GM18909 (cell line): ENCODE data around the gene APC2.

Experiments used
- ATAC-seq: cut with Tn5 transposase; IDR thresholded peaks from one replicate; pipeline ENCODE4 v1.9.1; 2021; ENCODE audit warnings: mild to moderate bottlenecking; ENCODE audit not compliant: unreplicated experiment, poor library complexity

Gene APC2

DNA sequence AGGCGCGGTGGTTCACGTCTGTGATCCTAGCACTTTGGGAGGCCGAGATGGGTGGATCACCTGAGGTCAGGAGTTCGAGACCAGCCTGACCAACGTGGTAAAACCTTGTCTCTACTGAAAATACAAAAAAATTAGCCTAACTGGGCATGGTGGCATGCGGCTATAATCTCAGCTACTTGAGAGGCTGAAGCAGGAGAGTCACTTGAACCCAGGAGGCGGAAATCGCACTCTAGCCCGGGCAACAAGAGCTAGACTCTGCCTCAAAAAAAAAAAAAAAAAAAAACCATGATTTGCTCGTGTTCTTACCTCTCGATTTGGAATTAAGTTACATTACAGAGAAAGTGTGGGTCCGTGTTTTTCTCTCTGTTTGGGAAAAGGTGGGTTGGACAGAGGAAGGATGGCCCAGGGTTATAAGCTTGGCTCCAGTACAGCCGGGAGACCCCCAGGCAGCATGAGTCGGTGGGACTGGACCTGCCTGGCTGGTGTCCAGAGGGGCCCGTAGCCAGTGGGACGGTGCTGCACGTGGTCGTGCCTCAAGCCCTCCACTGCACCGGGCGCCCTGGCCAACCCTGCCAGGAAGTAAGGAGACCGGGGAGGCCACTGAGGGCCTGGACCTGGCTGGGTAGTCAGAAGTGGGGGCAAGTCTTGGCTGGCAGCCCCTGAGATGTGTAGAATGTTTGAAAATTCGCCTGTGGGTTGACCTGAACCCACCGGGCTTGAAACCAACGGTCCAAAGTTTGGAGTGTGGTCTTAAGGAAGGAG lies 8.1 kb upstream of the APC2 start:
- no peak for ATAC-seq

DNA sequence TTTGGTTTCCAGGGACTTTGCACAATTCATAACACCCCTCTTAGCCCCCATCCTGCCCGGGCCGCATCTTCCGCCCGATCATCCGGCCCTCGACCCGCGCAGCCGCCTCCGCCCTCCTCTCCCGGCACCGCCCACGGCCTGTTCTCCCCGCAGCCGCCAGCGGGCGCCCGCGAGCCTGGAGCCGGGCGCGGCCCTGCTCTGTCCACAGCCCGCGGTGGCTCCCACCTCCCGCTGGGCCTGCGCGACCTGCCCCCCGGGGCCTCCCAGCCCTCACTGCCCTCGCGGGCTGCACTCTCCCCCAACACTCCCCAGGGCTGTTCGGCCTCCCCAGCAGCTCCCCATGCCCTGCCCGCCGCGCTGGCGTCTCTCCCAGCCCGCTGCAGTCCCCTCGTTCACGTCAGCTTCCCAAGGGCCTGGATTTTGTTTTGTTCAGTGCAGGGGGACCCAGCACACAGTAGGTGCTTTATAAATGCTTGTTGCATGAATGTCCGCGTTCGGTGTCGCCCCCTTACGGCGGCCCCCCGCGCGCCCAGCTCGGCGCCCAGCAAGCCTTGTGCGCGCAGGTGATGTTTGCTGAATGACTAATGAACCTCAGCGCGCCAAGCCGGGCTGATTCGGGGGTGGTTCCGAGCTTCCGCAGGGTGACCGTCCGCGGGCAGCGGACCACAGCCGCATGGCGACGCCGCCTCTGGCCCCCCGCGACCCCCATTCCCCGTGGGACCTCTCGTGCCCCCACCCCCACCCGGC lies 4.6 kb upstream of the APC2 start:
- ATAC-seq: peak; percentile 74

DNA sequence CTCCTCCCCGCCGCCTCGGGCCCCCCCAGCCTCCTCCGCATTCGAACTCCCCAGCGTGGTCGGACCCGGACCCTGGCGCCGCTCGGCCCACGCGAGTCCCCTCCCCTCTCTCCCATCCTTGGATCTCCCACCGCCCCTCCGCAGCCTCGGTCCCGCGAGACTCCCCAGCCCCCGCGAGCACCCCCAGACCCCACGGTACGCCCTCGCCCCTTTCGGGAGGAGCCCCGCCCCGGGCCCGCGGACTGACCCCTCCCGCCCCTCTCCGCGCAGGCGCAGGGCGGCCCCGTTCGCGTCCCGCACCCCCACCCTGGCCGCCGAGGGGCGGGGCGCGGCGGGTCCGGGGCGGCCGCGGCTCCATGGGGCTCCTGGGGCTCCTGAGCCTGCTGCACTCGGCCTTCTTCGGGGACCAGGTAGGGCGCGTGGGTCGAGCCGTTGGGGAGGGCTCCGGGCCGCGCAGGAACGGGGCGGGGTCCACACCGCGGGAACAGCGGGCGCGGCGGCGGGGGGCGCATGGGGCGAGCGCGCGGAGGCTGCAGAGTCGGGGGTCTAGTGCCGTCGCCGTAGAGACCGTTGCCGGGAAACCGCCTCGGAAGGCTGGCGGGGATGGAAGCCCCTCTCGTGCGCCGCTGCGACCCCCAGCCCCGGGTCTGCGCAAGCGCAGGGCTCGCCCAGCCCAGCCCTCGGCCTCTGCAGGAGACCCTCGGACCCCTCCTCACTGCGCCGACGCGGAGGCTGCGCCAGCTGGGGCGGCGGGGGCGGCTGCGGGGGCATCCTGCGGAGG lies 3.8 kb upstream of the APC2 start:
- ATAC-seq: no peak

DNA sequence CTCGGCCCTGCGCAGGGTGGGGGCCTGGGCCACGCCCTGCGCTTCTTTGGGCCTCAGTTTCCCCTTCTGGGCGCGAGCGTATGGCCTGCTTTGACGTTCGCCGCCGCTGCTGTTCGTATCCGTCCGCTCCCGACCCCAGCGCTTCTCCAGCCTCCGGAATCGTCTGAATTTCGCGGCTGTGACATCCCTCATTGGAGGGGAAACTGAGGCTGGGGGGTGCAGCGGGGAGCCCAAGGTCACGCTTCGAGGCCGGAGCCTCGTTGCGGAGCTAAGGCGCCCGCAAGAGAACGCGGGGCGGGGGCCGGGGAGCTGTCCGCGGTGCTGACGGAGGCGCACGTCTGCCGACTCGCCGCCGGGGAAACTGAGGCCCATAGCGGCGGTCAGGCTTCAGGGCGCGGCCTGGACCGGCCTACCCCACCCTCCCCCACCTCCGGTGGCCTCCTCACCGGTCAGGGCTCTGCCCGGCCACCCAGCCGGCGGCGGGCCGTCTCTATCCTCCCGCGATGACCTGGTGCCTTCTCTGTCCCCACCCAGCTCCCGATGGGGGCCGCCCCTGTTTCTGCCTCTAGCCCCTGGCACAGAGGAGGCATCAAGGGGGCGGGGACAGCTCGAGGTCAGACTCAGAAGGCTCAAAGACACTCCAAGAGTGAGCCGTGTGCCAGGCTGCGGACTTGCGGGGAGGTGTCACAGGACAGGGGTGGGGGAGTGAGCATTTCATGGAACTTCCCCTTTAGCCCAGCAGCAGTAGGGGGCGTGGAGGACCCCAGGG lies 3.0 kb upstream of the APC2 start:
- no peak for ATAC-seq

DNA sequence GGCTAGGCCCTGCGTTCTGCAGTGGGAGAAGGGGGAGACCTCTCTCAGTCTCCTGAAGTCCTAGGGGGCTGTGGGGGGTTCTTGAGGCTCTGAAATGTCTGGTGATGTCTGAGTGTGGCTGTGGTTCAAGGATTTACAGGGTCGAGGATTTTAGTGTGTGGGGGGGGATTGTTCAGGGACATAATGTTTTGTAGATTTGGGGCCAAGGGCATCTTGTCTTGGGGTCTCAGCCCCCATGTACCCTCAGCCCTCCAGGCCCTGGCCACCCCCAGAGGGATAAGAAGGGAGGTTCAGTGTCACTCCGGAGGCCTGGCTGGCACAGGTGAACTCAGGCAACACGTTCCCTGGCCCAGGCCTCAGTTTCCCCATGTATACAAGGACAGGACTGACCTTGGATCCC lies 2.4 kb upstream of the APC2 start:
- no peak for ATAC-seq

DNA sequence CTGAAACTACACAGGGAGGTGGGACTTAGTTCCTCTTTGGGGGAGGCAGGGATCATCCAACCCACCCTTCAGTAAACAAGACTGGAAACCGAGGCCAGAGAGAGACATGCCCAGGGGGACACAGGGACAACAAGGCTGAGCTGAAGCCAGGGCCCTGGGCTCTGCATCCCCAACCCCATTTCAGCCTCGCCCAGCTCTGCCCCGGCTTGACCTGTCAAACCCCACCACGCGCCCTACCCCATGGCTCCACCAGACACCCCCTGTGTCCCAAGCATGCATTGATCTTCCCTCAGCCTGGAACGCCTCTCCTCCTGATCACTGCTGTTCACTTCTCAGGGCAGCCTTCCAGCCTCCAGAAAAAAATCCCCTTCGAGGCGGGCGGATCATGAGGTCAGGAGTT lies 2.0 kb upstream of the APC2 start:
- ATAC-seq: no peak

DNA sequence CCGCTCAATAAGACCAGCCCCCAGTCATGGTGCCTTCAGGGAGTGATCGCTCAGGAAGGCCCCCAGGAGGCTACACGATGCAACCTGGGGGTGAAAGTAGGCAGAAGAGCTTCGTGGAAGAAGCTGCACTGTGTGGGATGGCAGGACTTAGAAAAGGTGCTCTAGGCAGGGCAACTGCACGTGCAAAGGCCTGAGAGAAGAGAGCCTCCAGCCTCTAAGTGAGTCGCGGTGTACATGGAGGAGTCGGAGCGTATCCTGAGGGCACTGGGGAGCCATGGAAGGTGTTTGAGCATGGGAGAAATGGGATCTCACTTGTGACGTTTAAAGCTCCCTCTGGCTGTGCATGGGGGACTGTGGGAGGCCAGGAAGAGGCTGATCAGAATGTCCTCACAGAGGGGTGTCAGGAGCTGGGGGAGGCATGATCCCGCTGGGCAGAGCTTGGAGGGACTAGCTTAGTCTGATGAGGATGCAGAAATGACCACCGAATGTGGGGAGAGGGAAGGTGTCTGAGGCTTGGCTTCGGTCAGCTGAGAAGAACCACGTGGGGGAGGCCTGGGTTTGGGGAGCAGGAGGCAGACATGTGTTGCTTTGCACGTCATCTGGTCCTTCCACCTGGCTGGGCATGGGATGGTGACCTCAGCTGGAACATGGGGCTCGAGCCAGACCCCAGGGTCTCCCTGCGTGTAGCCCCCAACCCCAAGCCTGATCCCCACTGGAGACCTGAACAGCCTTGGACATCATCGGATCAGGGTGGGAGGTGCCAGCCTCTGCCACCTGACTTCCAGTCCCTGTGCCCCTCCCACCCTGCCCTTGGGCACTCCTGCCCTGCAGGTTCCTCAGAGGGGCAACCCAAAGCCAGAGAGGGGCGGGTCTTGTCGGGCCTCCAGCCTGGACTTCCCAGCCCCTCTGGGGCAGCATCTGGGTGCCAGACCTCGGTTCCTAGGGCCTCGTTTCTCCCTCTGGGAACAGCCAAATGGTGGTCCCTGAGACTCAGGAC lies 1.1 kb downstream of the APC2 start:
- no peak for ATAC-seq

DNA sequence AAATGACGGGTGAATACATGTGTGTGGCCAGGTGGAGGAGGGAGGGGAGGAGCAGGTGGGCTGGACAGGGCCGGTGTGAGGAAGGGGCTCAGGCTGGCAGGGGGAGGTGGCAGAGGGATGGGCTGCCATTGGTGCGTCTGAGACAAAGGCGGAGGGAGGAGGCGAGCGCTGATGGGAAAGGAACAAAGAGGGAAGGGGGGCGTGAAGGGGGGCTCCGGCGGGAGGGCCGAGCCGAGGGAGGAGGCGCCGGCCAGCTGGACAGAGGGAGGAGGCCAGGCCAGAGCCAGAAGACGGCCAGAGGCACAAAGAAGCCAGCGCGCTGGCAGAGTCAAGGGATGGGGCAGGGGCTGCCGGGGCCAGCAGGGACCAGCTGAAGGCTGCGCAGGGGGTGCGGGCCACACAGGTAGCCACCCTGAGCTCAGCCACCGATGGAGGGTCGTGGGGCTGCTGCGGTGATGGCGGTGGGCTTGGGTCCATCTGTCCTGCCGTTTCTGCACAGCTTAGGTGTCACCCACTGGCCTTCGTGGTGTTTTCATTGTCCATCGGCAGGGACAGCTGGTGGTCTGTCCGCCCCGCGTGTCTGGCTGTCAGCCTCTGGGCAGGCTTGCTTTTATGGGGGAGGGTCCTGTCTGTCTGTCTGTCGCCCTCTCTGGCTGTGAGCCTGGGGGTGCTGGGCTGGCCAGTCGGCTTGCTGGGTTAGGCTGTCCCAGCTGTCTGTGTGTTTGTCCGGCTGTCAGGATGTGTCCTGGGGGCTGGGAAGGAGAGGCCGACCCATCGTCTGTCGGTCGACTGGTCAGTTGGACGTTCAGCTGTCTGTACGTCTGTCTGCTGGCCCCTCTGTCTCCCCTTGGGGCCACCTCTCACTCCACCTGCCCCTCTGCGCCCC lies 2.2 kb downstream of the APC2 start:
- ATAC-seq: no peak

DNA sequence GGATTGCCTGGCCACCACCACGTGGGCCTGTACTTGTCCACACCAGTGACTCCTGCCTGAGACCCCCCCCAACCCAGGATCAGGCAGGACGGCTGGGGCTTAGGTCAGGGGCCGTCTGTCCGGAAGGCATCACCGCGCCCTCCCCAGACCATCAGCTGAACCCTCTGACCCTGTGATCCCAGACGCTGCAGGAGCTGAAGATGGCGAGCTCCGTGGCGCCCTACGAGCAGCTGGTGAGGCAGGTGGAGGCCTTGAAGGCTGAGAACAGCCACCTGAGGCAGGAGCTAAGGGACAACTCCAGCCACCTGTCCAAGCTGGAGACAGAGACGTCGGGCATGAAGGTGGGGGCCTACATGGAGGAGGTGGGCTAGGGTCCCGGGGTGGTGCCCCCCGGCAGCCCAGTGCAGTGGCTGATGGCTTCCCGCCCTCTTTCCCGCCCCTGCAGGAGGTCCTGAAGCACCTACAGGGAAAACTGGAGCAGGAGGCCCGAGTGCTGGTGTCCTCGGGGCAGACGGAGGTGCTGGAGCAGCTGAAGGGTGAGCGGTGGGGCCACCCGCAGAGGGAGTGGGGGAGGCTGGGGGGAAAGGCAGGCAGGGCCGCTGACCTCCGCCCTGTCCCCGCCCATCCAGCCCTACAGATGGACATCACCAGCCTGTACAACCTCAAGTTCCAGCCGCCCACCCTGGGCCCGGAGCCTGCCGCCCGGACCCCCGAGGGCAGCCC lies 3.0 kb downstream of the APC2 start:
- ATAC-seq: no peak

DNA sequence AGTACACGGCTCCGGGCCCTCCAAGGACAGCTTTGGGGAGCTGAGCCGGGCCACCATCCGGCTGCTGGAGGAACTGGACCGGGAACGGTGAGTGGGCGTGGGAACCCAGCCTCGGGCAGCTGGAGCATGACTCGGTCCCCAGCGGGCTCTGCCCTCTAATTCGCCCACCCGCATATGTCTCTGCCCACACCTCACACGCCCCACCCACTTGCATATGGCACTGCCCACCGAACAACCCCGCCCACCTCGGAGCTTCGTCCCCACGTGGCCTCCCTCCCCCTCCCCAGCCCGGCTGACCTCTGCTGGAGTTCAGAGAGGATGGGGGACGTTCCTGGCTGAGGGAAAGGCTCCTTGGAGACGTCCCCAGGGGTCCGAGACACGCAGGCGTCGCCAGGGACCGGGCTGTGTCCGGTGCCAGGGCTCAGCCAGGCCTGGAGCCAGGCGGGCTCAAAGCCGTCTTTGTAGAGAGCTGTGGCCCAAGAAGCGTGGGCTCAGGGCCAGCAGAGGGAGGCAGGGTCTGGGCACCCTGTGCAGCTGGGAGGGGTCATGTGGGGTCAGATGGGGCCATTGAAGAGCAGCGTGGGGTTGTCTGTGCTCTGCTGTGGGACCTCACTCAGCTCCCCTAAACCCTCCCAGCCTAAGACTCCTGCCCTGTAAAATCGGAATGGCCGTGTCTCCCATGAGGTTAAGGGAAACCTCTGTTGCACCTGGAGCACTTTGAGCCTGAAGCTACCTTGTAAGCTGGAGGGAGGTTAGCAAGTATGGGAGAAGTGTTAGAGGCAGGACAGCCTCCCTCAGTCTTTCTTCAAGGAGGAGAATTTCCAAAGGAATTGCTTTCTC lies 3.8 kb downstream of the APC2 start:
- ATAC-seq: no peak

DNA sequence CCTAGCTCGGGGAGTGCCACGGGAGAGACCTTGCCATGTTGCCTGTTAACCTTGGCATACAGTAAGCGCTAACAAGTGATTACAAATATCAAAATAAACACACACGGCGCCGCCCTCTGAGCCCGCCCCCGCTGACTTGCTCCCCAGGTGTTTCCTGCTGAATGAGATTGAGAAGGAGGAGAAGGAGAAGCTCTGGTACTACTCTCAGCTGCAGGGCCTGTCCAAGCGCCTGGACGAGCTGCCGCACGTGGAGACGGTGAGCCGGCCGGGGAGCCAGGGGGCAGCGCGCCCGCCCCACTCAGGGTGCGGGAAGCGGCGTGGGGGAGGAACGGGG lies 5.0 kb downstream of the APC2 start:
- ATAC-seq: no peak

DNA sequence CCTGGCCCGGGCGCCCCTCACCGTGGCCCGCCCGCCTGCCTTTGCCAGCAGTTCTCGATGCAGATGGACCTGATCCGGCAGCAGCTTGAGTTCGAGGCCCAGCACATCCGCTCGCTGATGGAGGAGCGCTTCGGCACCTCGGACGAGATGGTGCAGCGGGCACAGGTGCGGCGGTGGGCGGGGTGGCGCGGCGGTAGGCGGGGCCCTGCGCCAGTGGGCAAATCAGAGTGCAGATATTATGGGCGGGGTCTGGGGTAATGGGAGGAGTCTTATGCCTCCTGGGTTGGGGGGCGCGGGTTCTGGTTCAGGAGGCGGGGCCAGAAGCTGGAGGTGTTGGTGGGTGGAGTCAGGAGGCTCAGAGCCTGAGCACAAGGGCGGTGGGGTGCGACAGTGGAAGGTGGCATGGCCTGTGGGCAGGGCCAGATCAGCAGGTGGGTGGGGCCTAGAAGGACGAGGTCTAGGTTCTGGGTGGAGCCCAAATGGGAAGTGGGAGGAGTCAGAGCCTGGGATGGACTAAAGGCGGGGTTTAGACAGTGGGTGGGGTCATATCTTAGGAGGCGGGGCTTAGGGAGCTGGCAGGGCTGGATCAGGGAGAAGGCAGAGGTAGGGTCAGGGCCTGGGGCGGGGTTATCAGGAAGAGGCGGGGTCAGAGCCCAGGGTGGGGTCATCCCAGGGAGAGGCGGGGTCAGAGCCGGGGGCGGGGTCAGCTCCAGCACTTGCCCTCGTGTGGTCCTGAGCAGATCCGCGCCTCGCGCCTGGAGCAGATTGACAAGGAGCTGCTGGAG lies 5.6 kb downstream of the APC2 start:
- no peak for ATAC-seq

DNA sequence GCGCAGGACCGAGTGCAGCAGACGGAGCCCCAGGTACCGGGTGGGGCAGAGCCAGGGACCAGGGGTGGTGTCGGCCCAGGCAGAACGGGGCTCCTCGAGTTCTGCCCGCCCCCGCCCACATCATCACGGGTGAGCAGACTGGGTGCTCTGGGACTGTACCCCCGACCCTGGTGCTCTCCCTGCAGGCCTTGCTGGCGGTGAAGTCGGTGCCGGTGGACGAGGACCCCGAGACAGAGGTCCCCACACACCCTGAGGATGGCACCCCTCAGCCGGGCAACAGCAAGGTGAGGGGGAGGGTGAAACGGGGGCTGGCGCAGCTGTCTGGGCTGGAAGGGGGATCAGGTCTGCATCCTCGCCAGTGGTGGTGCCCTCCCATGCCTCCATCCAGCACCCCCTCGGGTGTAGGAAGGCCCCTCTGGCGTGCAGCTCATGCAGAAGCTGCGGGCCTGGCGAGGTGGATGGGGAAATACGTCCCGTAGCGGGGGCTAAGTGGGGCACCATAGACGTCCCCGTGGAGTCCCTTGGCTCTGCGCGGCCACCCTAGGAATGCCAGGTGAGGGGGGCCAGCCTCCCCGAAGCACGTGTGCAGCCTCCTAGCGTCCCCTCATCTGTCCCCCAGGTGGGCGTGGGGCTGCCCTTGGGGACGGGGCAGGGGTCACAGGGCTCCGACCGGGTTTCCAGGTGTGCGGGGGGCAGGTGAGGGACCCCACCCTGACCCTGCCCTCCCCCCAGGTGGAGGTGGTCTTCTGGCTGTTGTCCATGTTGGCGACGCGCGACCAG lies 6.4 kb downstream of the APC2 start:
- no peak for ATAC-seq

DNA sequence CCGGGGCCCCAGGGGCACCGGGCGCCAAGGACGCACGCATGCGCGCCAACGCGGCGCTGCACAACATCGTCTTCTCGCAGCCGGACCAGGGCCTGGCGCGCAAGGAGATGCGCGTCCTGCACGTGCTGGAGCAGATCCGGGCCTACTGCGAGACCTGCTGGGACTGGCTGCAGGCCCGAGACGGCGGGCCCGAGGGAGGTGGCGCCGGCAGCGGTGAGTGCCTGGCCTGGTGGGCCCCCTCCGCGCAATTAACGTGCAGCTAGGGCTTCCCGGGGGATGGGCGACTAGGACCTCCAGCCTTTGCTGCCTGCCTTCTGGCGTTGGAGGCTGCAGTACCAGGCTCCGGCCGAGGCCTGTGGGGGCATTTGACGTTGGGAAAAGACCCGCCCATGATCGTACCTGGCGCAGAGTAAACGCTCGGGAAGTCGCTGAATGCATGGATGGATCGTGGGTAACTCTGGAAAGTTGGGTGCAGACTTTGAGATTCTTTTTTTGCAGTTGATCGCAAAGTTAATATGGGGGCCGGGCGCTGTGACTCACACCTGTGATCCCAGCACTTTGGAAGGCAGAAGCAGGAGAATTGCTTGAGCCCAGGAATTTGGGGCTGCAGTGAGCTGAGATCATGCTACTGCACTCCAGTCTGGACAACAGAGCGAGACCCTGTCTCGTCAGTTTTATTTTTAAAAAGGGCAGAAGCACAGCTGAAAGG lies 7.3 kb downstream of the APC2 start:
- ATAC-seq: no peak

DNA sequence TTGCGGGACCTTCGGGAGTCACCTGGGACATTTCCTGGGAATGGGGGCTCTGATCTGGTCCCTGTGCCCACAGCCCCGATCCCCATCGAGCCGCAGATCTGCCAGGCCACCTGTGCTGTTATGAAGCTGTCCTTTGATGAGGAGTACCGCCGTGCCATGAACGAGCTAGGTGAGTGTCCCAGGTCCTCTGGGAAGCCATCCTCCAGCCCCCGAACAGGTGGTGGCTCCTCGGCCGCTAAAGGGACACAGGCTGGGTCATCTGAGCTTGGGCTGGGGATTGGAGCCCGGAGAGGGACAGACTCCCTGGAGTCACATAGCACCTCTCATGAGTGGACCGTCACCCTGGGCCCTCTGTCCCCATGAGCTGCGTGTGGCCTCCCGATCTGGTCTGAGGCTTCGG lies 8.0 kb downstream of the APC2 start:
- no peak for ATAC-seq
